Measurements from ENCODE around the gene GABPB1.
"Not testable (repeated sequence)": the region's sequence is repeated elsewhere in the genome, so short reads cannot be mapped to it uniquely, and the experiment has no call there.

Gene GABPB1

DNA sequence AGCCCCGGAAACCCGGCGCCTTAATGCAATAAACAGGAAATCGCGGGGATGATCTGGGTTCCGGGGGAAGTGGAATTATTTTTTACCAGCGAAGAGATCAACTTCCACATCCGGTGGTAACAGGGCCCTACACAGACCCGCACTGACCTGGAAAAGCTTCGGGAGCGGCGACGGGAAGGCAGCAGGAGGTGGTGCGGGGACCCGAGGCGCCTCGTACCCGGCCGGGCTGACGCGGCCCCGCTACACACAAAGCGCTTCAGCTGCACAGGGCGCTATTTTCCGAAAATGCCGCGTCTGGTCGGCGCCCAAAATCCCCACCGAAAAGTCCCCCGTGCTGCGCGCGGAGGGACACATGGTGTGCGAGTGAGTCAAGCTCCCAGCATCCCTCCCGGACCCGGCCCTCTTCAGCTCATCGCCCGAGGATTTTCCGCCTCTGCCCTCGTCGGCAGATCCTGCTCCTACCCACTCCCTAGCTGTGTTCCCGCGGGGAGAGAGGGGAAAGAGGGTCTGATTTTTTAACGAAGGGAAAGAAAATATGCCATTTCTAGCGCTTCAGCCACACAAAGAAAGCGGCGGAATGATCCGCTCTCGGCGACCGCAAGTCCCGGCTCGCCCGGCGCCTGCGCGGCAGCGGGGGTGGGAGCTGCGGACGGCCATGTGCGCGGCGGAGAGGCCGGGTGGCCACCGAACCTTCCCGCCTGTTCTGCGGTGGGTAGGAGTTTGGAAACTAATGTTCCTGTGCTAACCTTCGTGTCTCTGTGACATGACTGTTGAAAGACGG, at the start of gene GABPB1:
Gene GABPB1, minus strand, starts transcription at position 361 of the 781 bp plus-strand sequence. CDS start 45,400 bp downstream, outside the sequence.
- DNase-seq: peak; percentile 85
- in situ Hi-C loops (cut with HindIII; ENCODE audit: low pct_ligation_motif_present, low pct_unique_long_range_greater_than_20kb, low sequenced_read_pairs): no loop called here

DNA sequence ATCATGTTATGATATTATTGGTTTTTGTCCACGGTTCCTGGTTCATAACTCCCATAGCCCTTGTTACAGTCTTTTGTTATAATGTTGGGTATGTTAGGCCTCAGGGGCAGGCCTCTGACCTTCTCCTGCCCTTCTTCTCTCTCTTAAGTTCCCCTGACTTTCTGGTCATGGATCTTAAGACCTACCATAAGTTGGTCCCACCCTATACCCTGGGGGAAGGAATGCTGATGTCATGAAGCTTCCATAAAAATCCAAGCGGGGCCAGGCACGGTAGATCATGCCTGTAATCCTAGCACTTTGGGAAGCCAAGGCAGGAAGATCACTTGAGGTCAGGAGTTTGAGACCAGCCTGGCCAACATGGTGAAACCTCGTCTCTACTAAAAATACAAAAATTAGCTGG, 36.6 kb upstream of the GABPB1 start:
- in situ Hi-C loops (cut with HindIII; ENCODE audit: low pct_ligation_motif_present, low pct_unique_long_range_greater_than_20kb, low sequenced_read_pairs); DNase-seq: not testable (repeated sequence)

DNA sequence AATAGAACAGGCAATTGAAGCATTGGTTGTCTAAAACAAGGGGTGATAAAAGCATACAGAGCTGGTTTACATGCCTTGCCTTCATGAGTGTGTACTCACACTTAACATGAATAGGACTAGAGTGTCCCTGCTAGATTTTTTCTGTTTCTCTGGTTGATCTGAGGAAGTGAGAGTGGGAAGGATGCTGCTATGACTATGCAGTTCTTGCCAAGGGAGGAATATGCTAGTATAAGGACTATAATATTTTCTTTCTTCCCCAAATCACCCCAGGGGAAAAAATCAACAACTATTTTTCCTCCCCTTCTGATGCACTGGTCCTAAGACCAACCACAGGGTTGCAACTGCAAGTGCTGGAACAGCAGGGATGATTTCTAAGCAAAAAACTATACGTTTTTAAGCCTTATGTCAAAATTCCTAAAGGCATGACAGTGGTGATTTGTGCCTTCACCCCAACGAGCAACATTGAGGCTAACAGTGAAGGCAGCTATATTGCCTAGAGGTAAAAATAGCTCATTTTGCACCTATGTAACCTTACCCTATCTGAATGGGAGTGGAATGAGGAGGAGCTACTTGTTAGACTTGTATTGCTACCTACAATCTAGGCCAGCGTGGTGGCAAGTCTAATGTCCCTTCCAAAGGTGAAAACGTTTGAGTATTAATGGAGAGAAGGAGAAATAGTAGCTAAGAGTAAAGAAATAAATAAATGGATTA, 35.7 kb upstream of the GABPB1 start:
- in situ Hi-C loops (cut with HindIII; ENCODE audit: low pct_ligation_motif_present, low pct_unique_long_range_greater_than_20kb, low sequenced_read_pairs): no loop called here
- DNase-seq: no peak

DNA sequence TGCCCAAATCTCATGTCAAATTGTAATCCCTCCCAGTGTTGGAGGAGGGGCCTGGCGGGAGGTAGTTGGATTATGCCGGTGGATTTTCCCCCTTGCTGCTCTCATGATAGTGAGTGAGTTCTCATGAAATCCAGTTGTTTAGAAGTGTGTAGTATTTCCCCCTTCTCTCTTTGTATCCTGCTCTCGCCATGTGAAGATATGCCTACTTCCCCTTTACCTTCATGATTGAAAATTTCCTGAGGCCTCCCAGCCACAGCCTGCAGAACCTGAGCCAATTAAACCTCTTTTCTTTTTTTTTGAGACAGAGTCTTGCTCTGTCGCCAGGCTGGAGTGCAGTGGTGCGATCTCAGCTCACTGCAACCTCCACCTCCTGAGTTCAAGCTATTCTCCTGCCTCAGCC, 27.4 kb upstream of the GABPB1 start:
- in situ Hi-C loops (cut with HindIII; ENCODE audit: low pct_ligation_motif_present, low pct_unique_long_range_greater_than_20kb, low sequenced_read_pairs); DNase-seq: not testable (repeated sequence)

DNA sequence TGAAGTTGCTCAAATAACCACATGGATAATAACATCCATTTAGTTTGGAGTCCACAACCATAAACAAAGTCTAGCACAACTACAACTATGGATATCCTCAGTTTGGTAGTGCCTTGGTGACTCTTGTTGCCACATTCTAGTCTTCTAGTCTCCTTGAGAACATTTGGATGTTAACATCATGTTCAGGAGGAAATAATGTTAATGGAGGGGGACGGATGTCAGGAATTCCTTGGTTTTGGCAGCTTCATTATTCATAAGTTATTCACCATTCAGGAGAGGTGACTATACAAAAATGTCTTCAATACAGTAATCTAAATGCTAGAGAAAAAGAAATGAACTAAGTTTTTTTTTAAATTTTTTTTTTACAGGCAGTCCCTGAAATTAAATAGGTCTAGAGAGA, 26.4 kb upstream of the GABPB1 start:
- in situ Hi-C loops (cut with HindIII; ENCODE audit: low pct_ligation_motif_present, low pct_unique_long_range_greater_than_20kb, low sequenced_read_pairs): no loop called here
- no peak for DNase-seq

DNA sequence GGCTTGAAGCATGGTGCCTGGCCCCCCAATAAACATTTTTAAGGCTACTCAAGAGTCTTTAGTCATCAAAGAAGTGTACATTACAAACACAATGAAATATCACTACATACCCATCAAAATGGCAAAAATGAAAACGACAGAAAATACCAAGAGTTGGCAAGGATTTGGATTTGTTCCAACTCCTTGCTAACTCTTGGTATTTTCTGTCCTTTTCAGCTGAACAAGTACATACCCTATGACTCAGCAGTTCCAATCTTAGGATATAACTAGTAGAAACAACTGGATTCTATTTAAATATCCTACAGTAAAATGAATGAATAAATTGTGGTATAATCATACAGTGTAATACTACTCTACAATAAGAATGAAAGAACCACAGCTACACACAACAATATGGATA, 25.1 kb upstream of the GABPB1 start:
- in situ Hi-C loops (cut with HindIII; ENCODE audit: low pct_ligation_motif_present, low pct_unique_long_range_greater_than_20kb, low sequenced_read_pairs): no loop called here
- DNase-seq: no peak

DNA sequence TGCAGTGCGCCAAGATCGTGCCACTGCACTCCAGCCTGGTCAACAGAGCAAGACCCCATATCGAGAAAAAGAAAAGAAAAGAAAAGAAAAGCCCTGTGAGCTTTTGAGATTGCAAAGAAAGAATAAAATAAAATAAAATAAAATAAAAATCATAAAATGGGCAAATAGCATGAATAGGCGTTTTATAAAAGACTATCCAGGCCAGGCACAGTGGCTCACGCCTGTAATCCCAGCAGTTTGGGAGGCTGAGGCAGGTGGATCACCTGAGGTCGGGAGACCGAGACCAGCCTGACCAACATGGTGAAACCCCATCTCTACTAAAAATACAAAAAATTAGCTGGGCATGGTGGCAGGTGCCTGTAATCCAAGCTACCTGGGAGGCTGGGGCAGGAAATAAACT, 24.4 kb upstream of the GABPB1 start:
- DNase-seq; in situ Hi-C loops (cut with HindIII; ENCODE audit: low pct_ligation_motif_present, low pct_unique_long_range_greater_than_20kb, low sequenced_read_pairs): not testable (repeated sequence)

DNA sequence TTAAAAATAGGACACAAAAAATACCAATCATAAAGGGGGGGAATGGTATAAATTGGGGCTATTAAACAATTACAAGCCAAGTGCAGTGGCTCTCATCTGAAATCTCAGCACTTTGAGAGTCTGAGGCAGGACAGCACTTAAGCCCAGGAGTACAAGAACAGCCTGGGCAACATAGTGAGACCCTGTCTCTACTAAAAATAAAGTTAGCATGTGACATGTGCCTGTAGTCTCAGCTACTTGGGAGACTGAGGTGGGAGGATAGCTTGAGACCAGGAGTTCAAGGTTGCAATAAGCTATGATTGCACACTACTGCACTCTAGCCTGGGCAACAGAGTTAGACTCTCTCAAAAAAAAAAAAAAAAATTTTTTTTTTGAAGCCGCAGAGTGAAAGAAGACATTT, 23.8 kb upstream of the GABPB1 start:
- in situ Hi-C loops (cut with HindIII; ENCODE audit: low pct_ligation_motif_present, low pct_unique_long_range_greater_than_20kb, low sequenced_read_pairs): no loop called here
- no peak for DNase-seq

DNA sequence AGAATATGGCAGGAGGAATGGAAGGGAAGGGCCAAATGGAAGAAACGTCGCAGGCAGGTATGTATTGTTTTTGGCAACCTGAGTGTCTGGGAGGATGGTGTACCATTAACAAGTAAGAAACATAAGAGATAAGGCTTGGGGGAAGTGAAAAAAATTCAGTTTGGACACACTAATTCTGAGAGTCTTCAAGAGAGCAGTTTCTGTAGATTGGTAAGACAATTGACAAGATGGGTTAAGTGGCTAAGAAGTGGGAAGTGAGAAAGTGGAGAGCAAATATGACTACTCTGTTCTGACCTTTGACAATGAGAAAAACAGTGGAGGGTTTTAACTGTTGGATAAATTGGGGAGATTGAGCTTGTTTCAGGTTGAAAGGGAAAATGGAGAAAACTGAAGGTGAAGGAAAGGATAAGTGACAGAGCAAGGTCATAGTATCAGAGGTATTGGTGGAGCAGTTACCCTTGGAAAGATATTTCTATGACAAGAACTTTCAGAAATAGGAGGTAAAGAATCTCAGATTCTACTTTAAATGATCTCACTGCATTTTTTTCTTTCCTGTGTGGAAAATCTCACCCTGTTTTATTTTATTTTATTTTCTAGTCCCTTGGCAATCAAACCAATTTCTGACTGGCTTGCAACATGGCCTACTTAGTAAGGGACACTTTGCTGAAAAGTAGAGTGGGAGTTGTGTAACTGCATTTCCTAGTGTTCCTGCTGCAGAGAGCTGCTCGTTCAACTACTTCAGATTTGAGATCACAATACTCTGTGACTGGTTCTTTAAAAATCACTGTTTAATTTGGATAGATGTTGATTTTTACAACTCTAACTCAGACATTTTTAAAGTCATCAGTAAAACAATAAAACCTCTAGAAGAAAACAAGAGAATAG, 23.1 kb upstream of the GABPB1 start:
- DNase-seq: no peak
- in situ Hi-C loops (cut with HindIII; ENCODE audit: low pct_ligation_motif_present, low pct_unique_long_range_greater_than_20kb, low sequenced_read_pairs): no loop called here

DNA sequence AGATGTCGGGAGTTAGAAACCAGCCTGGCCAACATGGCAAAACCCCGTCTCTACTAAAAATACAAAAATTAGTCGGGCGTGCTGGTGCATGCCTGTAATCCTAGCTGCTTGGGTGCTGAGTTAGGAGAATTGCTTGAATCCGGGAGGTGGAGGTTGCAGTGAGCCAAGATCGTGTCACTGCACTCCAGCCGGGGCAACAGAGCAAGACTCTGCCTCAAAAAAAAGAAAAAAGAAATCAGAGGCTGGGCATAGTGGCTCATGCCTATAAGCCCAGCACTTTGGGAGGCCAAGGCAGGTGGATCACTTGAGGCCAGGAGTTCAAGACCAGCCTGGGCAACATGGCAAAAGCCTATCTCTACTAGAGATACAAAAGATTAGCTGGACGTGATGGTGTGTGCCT, 14.6 kb upstream of the GABPB1 start:
- DNase-seq; in situ Hi-C loops (cut with HindIII; ENCODE audit: low pct_ligation_motif_present, low pct_unique_long_range_greater_than_20kb, low sequenced_read_pairs): not testable (repeated sequence)

DNA sequence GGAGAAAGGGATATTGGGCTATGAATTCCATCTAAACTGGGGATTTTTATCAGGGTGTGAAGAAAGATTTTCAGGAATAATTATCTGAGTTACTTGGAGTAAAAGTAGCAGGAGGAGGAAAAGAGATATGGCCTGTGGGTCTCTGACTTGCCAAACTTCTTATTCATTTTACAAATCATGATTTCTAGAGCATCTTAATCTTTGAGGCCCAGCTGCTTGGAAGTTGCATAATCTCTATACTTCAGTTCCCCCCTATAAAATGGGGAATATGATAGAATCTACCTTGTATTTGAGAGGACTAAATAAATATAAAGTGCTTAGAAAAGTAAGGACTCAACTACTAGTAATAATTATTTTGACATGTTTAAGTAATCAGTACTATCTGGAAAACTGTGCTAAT, 11.0 kb upstream of the GABPB1 start:
- in situ Hi-C loops (cut with HindIII; ENCODE audit: low pct_ligation_motif_present, low pct_unique_long_range_greater_than_20kb, low sequenced_read_pairs): no loop called here
- no peak for DNase-seq

DNA sequence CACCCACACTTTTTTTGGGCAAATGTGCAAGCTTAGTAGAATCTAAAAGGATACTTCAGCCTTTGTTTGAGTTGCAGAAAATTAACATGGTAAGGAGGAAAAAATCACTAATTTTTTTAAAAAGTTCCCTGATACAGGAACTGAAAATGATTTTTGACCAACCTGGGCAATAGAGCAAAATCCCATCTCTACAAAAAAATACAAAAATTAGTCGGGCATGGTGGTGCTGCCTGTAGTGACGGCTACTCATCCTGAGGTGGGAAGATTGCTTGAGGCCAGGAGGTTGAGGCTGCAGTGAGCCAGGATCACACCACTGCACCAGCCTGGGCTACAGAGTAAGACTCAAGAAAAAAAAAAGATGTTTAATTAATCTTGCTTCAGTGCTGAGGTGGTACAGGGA, 10.6 kb upstream of the GABPB1 start:
- DNase-seq: no peak
- in situ Hi-C loops (cut with HindIII; ENCODE audit: low pct_ligation_motif_present, low pct_unique_long_range_greater_than_20kb, low sequenced_read_pairs): no loop called here

DNA sequence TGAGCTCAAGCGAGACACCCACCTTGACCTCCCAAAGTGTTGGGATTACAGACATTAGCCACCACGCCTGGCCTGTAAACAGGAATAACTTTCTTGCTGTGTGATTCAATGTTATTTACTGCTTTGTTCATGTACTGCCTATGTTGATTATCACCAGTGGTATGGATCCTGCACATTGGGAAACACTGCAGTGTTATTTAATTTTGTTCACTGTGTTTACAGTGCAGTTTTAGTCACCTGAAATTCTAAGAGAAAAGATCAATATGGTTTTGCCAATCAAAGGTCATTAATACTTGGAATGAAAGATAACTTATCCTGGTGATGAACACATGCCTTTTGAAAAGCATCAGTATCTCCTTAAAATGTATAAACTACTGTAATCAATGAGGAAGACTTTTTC, 8.6 kb upstream of the GABPB1 start:
- in situ Hi-C loops (cut with HindIII; ENCODE audit: low pct_ligation_motif_present, low pct_unique_long_range_greater_than_20kb, low sequenced_read_pairs): no loop called here
- no peak for DNase-seq

DNA sequence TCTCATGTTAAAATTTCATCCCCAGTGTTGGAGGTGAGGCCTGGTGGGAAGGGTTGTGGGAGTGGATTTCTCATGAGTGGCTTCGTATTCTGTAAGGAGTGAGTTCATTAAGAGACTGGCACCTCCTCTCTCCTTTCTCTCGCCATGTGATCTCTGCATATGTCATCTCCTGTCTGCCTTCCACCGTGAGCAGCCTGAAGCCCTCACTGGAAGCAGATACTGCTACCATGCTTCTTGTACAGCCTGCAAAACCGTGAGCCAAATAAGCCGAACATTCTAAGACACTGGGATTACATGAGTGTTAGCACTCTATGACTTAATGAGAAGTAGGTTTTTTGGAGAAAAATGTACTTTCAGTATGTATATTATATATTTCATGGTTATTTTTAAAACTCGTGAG, 6.8 kb upstream of the GABPB1 start:
- in situ Hi-C loops (cut with HindIII; ENCODE audit: low pct_ligation_motif_present, low pct_unique_long_range_greater_than_20kb, low sequenced_read_pairs): no loop called here
- DNase-seq: no peak

DNA sequence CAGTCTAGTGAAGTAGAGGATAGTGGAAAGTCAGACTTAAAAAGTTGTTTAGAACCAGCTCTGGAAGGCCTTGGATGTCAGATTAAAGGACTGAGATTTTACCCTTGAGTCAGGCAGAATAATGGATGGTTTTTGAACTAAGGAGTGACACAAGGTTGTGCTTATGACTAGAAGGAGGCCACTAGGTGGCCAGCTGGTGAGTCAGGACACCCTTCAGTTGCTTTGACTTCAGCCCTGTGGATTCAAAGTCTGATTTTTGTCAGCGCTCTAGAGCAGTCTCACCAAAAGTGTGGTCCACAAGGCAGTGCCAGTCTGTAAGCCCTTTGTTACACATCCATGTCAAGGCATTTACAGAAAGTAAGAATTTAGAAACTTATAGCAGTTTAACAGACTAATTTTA, 3.8 kb upstream of the GABPB1 start:
- in situ Hi-C loops (cut with HindIII; ENCODE audit: low pct_ligation_motif_present, low pct_unique_long_range_greater_than_20kb, low sequenced_read_pairs): no loop called here
- peak; percentile 59 for DNase-seq

DNA sequence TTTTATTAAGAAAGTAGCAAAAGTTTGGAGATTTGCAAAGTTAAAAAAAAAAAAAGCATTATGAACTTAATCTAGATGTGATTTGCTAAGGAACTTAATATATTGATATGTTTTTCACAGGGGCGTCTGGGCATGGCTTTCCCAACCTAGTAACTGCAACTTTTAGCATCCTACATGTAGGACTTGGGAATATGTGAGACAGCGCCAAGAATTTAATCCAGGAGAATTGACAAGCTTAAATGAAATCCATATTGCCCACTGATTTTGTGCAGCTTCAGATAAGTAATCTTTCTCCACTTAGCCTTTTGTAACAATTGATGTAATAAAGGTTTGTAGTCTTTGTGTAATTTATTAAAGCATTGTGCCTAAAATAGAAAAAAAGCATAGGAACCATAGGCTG, 982 bp upstream of the GABPB1 start:
- in situ Hi-C loops (cut with HindIII; ENCODE audit: low pct_ligation_motif_present, low pct_unique_long_range_greater_than_20kb, low sequenced_read_pairs): no loop called here
- peak; percentile 10 for DNase-seq

DNA sequence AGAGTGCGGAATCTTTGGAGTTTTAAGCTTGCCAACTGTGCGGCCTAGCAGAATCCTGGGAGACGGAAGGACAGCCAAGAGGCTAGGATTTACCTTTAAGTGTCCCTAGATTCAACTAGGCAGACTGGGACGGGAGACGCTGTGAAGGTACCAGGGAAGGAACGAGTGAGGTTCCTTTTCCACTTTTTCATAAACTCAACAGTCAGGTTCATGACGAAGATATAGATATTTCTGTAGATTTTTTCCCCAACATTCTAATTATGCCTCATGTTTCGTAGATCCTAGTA, 564 bp upstream of the GABPB1 start:
- in situ Hi-C loops (cut with HindIII; ENCODE audit: low pct_ligation_motif_present, low pct_unique_long_range_greater_than_20kb, low sequenced_read_pairs): no loop called here
- no peak for DNase-seq

DNA sequence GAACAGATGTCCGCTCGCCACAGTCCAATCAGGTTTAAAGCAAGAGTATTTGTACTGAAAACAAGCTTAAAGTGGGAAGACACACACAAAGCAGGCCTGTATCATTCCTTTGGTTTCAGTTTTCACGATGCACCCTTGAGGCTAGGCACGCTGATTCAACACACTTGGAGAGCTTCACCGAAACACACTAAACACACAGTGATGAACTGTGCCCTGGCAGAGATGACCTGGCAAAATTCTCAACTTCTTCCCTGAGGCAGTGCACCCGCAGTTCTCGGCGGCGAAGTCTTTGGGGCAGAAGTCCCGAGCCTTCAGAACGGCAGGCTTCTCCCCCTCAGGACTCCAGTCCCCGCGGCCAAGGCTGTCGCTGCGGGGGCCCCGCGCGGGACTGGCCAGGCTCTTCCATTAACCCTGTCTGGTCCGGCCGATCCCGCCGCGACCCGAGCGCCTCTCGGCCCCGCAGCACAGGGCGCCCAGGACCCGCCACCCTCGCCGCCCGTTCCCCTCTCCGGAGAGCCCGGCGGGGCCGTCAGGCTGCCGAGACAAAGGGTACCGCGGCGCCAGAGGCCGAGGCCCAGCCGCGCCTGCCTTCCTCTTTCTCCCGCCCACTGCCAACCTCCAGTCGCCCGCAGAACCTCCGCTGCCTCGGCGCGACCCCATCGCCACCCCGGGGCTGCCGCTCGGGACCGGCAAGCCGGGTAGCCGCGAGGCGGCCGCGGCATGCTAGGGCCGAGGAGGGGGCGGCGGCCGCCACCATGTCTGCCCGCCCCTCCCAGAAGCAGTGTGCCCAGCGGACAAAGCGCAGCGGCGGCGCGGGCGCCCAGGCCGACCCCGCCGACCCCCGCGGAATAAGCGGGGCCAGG, 792 bp downstream of the GABPB1 start:
- peak; percentile 75 for DNase-seq

More for the DNA sequence above, 792 bp downstream of the GABPB1 start:
- in situ Hi-C loops (cut with HindIII; ENCODE audit: low pct_ligation_motif_present, low pct_unique_long_range_greater_than_20kb, low sequenced_read_pairs): no loop called here
